Mesenchymal stem cell (in vitro differentiated cells and primary cell): ENCODE data around the gene FILIP1L.

ENCODE experiments used
- DNase-seq: peaks from one replicate; pipeline ENCODE4 v3.0.0-alpha.2; 2013
- H2AFZ ChIP-seq: one replicate; pipeline ENCODE4 v1.6.1; 2013; ENCODE audit warnings: low read depth, mild to moderate bottlenecking, control low read depth, inconsistent platforms, low read length, moderate library complexity
- H2AK5ac ChIP-seq: 2 replicates; pipeline ENCODE4 v1.6.1; 2013; ENCODE audit warnings: low read length, moderate library complexity, mild to moderate bottlenecking, inconsistent platforms; ENCODE audit not compliant: severe bottlenecking
- H2BK120ac ChIP-seq: one replicate; pipeline ENCODE4 v1.6.1; 2013; ENCODE audit warnings: low read depth, mild to moderate bottlenecking, inconsistent platforms, low read length, moderate library complexity
- H2BK12ac ChIP-seq, 2 experiments: one replicate each; pipeline ENCODE4 v1.6.1; 2013; ENCODE audit warnings: inconsistent platforms in 2 of 2, low read length in 2 of 2, mild to moderate bottlenecking in 2 of 2, moderate library complexity in 2 of 2, control low read depth in 1 of 2
- H2BK15ac ChIP-seq: one replicate; pipeline ENCODE4 v1.6.1; 2013; ENCODE audit warnings: mild to moderate bottlenecking, low read depth, inconsistent platforms; ENCODE audit not compliant: poor library complexity, severe bottlenecking
- H2BK5ac ChIP-seq: 2 replicates; pipeline ENCODE4 v1.6.1; 2013; ENCODE audit warnings: low read depth, mild to moderate bottlenecking, low read length, control low read depth, inconsistent platforms; ENCODE audit not compliant: poor library complexity, severe bottlenecking
- H3K14ac ChIP-seq, 2 experiments: one replicate each; pipeline ENCODE4 v1.6.1; 2013; ENCODE audit warnings: inconsistent platforms in 2 of 2, low read length in 2 of 2, control low read depth in 1 of 2, mild to moderate bottlenecking in 1 of 2, moderate library complexity in 1 of 2
- H3K18ac ChIP-seq, 2 experiments: one replicate each; pipeline ENCODE4 v1.6.1; 2013; ENCODE audit warnings: inconsistent platforms in 2 of 2, low read length in 2 of 2, control low read depth in 1 of 2, low read depth in 1 of 2, mild to moderate bottlenecking in 1 of 2
- H3K23ac ChIP-seq, 2 experiments: one replicate each; pipeline ENCODE4 v1.6.1; 2013; ENCODE audit warnings: inconsistent platforms in 2 of 2, low read length in 2 of 2, mild to moderate bottlenecking in 2 of 2, moderate library complexity in 2 of 2, control low read depth in 1 of 2
- H3K27ac ChIP-seq: 2 replicates; pipeline ENCODE4 v1.5.1; 2013; ENCODE audit warnings: mild to moderate bottlenecking, moderate library complexity, low read length, control low read depth, inconsistent platforms; ENCODE audit not compliant: poor library complexity, severe bottlenecking
- H3K27me3 ChIP-seq, 2 experiments: 2 replicates each; pipeline versions ENCODE4 v1.6.1 to v1.7.0; 2013; ENCODE audit warnings: low read length in 2 of 2, mild to moderate bottlenecking in 2 of 2, moderate library complexity in 2 of 2, control low read depth in 1 of 2, inconsistent platforms in 1 of 2; ENCODE audit not compliant: control insufficient read depth in 1 of 2, insufficient read depth in 1 of 2
- H3K36me3 ChIP-seq, 2 experiments: 2 replicates each; pipeline versions ENCODE4 v1.6.1 to v1.7.0; 2013; ENCODE audit warnings: low read length in 2 of 2, control low read depth in 1 of 2, inconsistent platforms in 1 of 2, low read depth in 1 of 2, mild to moderate bottlenecking in 1 of 2; ENCODE audit not compliant: insufficient read depth in 2 of 2, control insufficient read depth in 1 of 2
- H3K4ac ChIP-seq, 2 experiments: one replicate each; pipeline ENCODE4 v1.6.1; 2013; ENCODE audit warnings: inconsistent platforms in 2 of 2, low read length in 2 of 2, mild to moderate bottlenecking in 2 of 2, moderate library complexity in 2 of 2, control low read depth in 1 of 2, low read depth in 1 of 2
- H3K4me1 ChIP-seq: 2 replicates; pipeline ENCODE4 v1.6.1; 2013; ENCODE audit warnings: low read depth, low read length, control low read depth; ENCODE audit not compliant: control insufficient read depth, insufficient read depth
- H3K4me2 ChIP-seq: 2 replicates; pipeline ENCODE4 v1.6.1; 2013; ENCODE audit warnings: low read length, mild to moderate bottlenecking, inconsistent platforms; ENCODE audit not compliant: poor library complexity, severe bottlenecking
- H3K4me3 ChIP-seq, 2 experiments: 2 replicates each; pipeline versions ENCODE4 v1.5.1 to v1.7.0; 2013; ENCODE audit warnings: low read length in 2 of 2, mild to moderate bottlenecking in 2 of 2, control low read depth in 1 of 2, low read depth in 1 of 2; ENCODE audit not compliant: insufficient read depth in 1 of 2
- H3K79me1 ChIP-seq: replicated peaks from 2 replicates; pipeline ENCODE4 v1.6.1; 2013; ENCODE audit warnings: mild to moderate bottlenecking, control low read depth, low read length, inconsistent platforms; ENCODE audit not compliant: poor library complexity, severe bottlenecking
- H3K9ac ChIP-seq: 2 replicates; pipeline ENCODE4 v1.7.0; 2013; ENCODE audit warnings: mild to moderate bottlenecking, low read length, moderate library complexity
- H3K9me3 ChIP-seq: 2 replicates; pipeline ENCODE4 v1.7.0; 2013; ENCODE audit warnings: mild to moderate bottlenecking, low read length; ENCODE audit not compliant: control insufficient read depth
- H4K8ac ChIP-seq: one replicate; pipeline ENCODE4 v1.6.1; 2013; ENCODE audit warnings: inconsistent platforms, mild to moderate bottlenecking, low read length, moderate library complexity
- H4K91ac ChIP-seq: one replicate; pipeline ENCODE4 v1.6.1; 2013; ENCODE audit warnings: mild to moderate bottlenecking, low read length, inconsistent platforms
- WGBS: methylation state at CpG from one replicate; pipeline ENCODE4 v1.1.7; 2013; ENCODE audit warnings: mixed read lengths; 5-methylcytosine and 5-hydroxymethylcytosine counted together

FILIP1L gene

GRCh38 chr3:100107221-100107814 lies 7.0 kb downstream of the FILIP1L start:
- peak; percentile 62 for DNase-seq
- no peak overlapping the region for H4K8ac ChIP-seq
- H3K23ac ChIP-seq: no peak overlapping the region
- no peak overlapping the region for H2AK5ac ChIP-seq
- peaks cover 8% of the 10 kb centered on the region for H3K4me1 ChIP-seq
- no peak overlapping the region for H2BK15ac ChIP-seq
- no peak overlapping the region for H3K4me3 ChIP-seq
- H3K27me3 ChIP-seq: no peaks in the 10 kb centered on the region
- H3K9ac ChIP-seq: peak overlapping the region; percentile 31
- no peak overlapping the region for H3K14ac ChIP-seq
- H4K91ac ChIP-seq: no peak overlapping the region
- no peak overlapping the region for H3K27ac ChIP-seq
- H3K18ac ChIP-seq: no peak overlapping the region
- WGBS: no CpG with 5 or more reads among the region's 4 CpGs
- H3K36me3 ChIP-seq: no peaks in the 10 kb centered on the region
- no peak overlapping the region for H2AFZ ChIP-seq
- no peak overlapping the region for H2BK120ac ChIP-seq
- no peak overlapping the region for H2BK5ac ChIP-seq
- no peak overlapping the region for H3K4ac ChIP-seq
- H2BK12ac ChIP-seq: no peak overlapping the region
- no peaks in the 10 kb centered on the region for H3K9me3 ChIP-seq
- no peak overlapping the region for H3K4me2 ChIP-seq
- no peaks in the 10 kb centered on the region for H3K79me1 ChIP-seq

GRCh38 chr3:100106531-100107141 lies 7.7 kb downstream of the FILIP1L start:
- H3K79me1 ChIP-seq: no peaks in the 10 kb centered on the region
- no peaks in the 10 kb centered on the region for H3K27me3 ChIP-seq
- peak; percentile 30 for DNase-seq
- H2AFZ ChIP-seq: no peak overlapping the region
- H3K36me3 ChIP-seq: no peaks in the 10 kb centered on the region
- no peak overlapping the region for H2BK5ac ChIP-seq
- peaks cover 8% of the 10 kb centered on the region for H3K4me1 ChIP-seq
- no peak overlapping the region for H3K23ac ChIP-seq
- no peaks in the 10 kb centered on the region for H3K9me3 ChIP-seq
- H4K8ac ChIP-seq: no peak overlapping the region
- peak overlapping the region; percentile 50 to 94 for H3K18ac ChIP-seq
- no peak overlapping the region for H3K4me2 ChIP-seq
- H3K4me3 ChIP-seq: no peak overlapping the region
- H3K14ac ChIP-seq: peak overlapping the region in 1 of 2 experiments; percentile 62
- H2BK15ac ChIP-seq: no peak overlapping the region
- H2BK120ac ChIP-seq: peak overlapping the region; percentile 92
- no peak overlapping the region for H4K91ac ChIP-seq
- no peak overlapping the region for H3K9ac ChIP-seq
- H3K4ac ChIP-seq: peak overlapping the region; percentile 22 to 79
- H2AK5ac ChIP-seq: peak overlapping the region; percentile 68
- no peak overlapping the region for H3K27ac ChIP-seq
- H2BK12ac ChIP-seq: peak overlapping the region; percentile 83 to 93

- H4K91ac ChIP-seq: no peak overlapping the region
- H2BK15ac ChIP-seq: no peak overlapping the region
- peak overlapping the region in 1 of 2 experiments; percentile 62 for H3K14ac ChIP-seq
- H2BK12ac ChIP-seq: peak overlapping the region; percentile 75 to 93
- H3K23ac ChIP-seq: no peak overlapping the region
- H3K36me3 ChIP-seq: no peaks in the 10 kb centered on the region
- no peaks in the 10 kb centered on the region for H3K79me1 ChIP-seq
- H2AK5ac ChIP-seq: peak overlapping the region; percentile 68
- H3K4me1 ChIP-seq: peaks cover 8% of the 10 kb centered on the region
- H3K27me3 ChIP-seq: no peaks in the 10 kb centered on the region
- H3K18ac ChIP-seq: peak overlapping the region; percentile 13 to 50
- H3K4me2 ChIP-seq: no peak overlapping the region
- H3K27ac ChIP-seq: no peak overlapping the region
- H3K4me3 ChIP-seq: no peak overlapping the region
- H2BK120ac ChIP-seq: peak overlapping the region; percentile 92
- H2BK5ac ChIP-seq: no peak overlapping the region
- no peak for DNase-seq
- H2AFZ ChIP-seq: no peak overlapping the region
- no peaks in the 10 kb centered on the region for H3K9me3 ChIP-seq
- no peak overlapping the region for H4K8ac ChIP-seq
- no peak overlapping the region for H3K9ac ChIP-seq
- H3K4ac ChIP-seq: peak overlapping the region; percentile 22 to 79
These were observed 8.2 kb downstream of the FILIP1L start for GRCh38 chr3:100106094-100106493.

DNA sequence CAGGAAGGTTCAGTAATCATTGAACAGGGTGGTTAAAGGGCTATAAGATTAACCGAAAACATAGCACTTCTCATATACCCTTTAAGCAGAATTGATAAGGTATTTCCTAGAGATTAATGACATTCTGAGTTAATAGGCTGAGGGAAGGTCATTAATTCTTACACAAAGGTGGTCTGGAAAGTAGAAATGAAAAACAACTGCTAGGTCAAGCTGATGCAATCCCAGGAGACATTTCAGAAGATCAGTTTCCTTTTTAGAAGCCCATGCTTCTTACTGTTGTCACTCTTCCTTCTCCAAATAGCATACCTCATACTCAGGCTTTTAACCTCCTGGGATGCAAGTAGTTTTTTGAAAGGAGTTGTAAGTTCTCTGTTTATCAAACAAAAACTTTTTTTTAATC lies 8.8 kb downstream of the FILIP1L start:
- no peak overlapping the region for H3K18ac ChIP-seq
- H2BK120ac ChIP-seq: no peak overlapping the region
- H2AFZ ChIP-seq: no peak overlapping the region
- H3K9ac ChIP-seq: no peak overlapping the region
- H3K27ac ChIP-seq: peak overlapping the region; percentile 56
- no peak overlapping the region for H4K8ac ChIP-seq
- peaks cover 8% of the 10 kb centered on the region for H3K4me1 ChIP-seq
- H3K23ac ChIP-seq: no peak overlapping the region
- no peak overlapping the region for H2AK5ac ChIP-seq
- no peak overlapping the region for H3K4me3 ChIP-seq
- no peak overlapping the region for H3K4me2 ChIP-seq
- H3K9me3 ChIP-seq: no peaks in the 10 kb centered on the region
- H2BK15ac ChIP-seq: no peak overlapping the region
- no peak overlapping the region for H2BK12ac ChIP-seq
- H3K79me1 ChIP-seq: no peaks in the 10 kb centered on the region
- H4K91ac ChIP-seq: no peak overlapping the region
- peak; percentile 42 for DNase-seq
- peak overlapping the region in 1 of 2 experiments; percentile 51 for H3K4ac ChIP-seq
- WGBS: no CpG with 5 or more reads among the region's 1 CpG
- H3K36me3 ChIP-seq: no peaks in the 10 kb centered on the region
- H3K27me3 ChIP-seq: no peaks in the 10 kb centered on the region
- H2BK5ac ChIP-seq: no peak overlapping the region
- H3K14ac ChIP-seq: no peak overlapping the region
